LNCaP clone FGC (cell line): Measurements from ENCODE around the gene OLFML1.

Experiments used
- DNase-seq: peaks from one replicate; pipeline ENCODE4 v3.0.0-alpha.2; 2011; ENCODE audit warnings: low read depth
- H3K4me3 ChIP-seq: 2 replicates; pipeline ENCODE4 v1.5.1; 2011; ENCODE audit warnings: mild to moderate bottlenecking, low read depth, low read length, control low read depth
- CTCF ChIP-seq: IDR thresholded peaks from 2 replicates; pipeline ENCODE4 v1.5.1; 2012; ENCODE audit warnings: mild to moderate bottlenecking; ENCODE audit not compliant: control insufficient read depth, insufficient read depth; ENCODE audit errors: extremely low read depth

The OLFML1 gene

GRCh38 chr11:7444091-7444981 is 41.0 kb upstream of the OLFML1 start:
- H3K4me3 ChIP-seq = no peak overlapping the region
- no peak for DNase-seq
- TF ChIP-seq CTCF = no peak

- no peak for TF ChIP-seq CTCF
- H3K4me3 ChIP-seq = no peak overlapping the region
- DNase-seq = no peak
Measured at GRCh38 chr11:7445564-7445963, 39.7 kb upstream of the OLFML1 start.

GRCh38 chr11:7448201-7448600 is 37.1 kb upstream of the OLFML1 start:
- no peak for TF ChIP-seq CTCF
- DNase-seq = no peak
- H3K4me3 ChIP-seq = no peak overlapping the region

GRCh38 chr11:7449211-7449840 is 36.0 kb upstream of the OLFML1 start:
- DNase-seq = no peak
- no peak for TF ChIP-seq CTCF

GRCh38 chr11:7449841-7450214 is 35.5 kb upstream of the OLFML1 start:
- DNase-seq = no peak
- no peak overlapping the region for H3K4me3 ChIP-seq
- no peak for TF ChIP-seq CTCF

More at GRCh38 chr11:7449211-7449840, 36.0 kb upstream of the OLFML1 start:
- no peak overlapping the region for H3K4me3 ChIP-seq

DNA sequence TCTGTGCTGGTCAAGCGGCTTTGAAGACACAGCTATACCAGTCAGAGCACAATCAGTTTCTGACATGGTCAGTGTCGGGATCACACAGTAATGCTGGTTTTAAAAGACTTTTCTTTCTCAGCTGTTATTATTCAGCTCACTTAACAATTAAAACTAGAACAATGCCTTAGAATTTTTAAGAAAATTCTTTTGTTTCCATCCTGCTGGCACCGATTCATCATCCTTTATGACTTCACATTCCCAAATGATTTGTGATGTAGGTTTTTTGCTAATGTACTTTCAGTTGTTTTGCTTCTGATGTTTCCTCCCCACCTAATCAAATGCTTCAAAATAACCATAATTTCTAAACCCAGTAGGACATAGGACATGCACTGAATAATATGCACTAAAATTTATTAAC is 34.5 kb upstream of the OLFML1 start:
- TF ChIP-seq CTCF = no peak
- no peak for DNase-seq
- H3K4me3 ChIP-seq = no peak overlapping the region

- no peak for DNase-seq
- H3K4me3 ChIP-seq = no peak overlapping the region
- TF ChIP-seq CTCF = no peak
Measured at GRCh38 chr11:7451520-7451919, 33.8 kb upstream of the OLFML1 start.
